ENCODE measurements around the gene HIPK2. TPM values are rescaled to one million over a fixed set of nuclear protein-coding genes. Genes with fewer than 3 reads are reported as not detected.

HIPK2 gene
- total and polyA plus RNA-seq, 2 experiments from 2014 or later, result 7.3 to 16.9 TPM

DNA sequence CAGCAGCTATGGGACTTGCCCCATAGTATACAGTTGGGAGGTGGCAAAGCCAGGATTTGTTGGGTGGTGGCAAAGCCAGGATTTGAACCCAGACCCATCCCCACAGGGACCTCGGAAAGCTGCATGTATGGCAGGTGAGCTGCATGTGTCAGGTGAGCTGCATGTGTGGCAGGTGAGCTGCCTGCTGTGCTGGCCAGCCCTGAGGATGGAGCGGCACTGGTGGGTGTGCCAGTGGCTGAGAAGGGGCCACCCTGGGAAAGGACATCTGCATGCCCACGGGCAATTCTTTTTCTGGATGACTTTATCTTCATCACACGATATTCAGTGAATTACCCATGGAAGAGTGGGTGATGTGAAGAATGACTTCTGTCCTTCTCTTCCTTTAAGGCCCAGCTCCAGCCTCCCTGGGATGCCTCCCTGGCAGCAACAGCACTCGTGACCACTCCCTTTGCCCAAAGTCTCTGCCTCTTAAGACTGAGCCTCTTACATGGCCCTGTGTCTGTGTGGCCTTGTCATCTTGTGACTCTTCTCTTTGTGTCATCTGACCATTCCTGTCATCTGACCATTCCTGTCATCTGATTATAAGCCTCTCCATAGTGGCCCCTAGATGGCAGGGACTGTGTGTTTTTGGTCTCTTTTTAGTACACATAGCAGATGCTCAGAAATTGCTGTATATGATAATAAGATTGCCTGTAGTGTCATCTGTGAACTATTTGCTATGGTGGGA lies 229.3 kb downstream of the HIPK2 start:
- DNase-seq (ENCODE audit: low spot score) (no peak), ATAC-seq (no peak)
- Mint-ChIP-seq H3K27ac (no peak overlapping the region), H3K4me3 (no peak overlapping the region), H3K4me1 (peaks cover 4% of the 10 kb centered on the region), H3K27me3 (ENCODE audit: insufficient read depth, low read depth, poor library complexity) (peaks cover 9% of the 10 kb centered on the region), H3K36me3 (ENCODE audit: low read depth) (no peaks in the 10 kb centered on the region; the same call in 2 of the 3 replicates), H3K9me3 (no peaks in the 10 kb centered on the region)
- H2AFZ ChIP-seq, result no peak overlapping the region
- H3K4me1 ChIP-seq (ENCODE audit: insufficient read depth), result 0 out of 2 replicates have a peak, but pooled peaks cover 3% of the 10 kb centered on the region
- no peaks in the 10 kb centered on the region for H3K27me3 ChIP-seq (ENCODE audit: insufficient read depth)
- TF ChIP-seq ZNF331 (CRISPR knock-in tag; IDR thresholded peaks at IDR 0.05; ENCODE audit: low read depth), result no peak
- TF ChIP-seq CREB1 (CRISPR knock-in tag; IDR thresholded peaks at IDR 0.05; ENCODE audit: low read depth), result no peak
- no peak for TF ChIP-seq EZH2phosphoT487 (IDR thresholded peaks at IDR 0.05; ENCODE audit: unreplicated experiment)
- TF ChIP-seq, protein P1, sequence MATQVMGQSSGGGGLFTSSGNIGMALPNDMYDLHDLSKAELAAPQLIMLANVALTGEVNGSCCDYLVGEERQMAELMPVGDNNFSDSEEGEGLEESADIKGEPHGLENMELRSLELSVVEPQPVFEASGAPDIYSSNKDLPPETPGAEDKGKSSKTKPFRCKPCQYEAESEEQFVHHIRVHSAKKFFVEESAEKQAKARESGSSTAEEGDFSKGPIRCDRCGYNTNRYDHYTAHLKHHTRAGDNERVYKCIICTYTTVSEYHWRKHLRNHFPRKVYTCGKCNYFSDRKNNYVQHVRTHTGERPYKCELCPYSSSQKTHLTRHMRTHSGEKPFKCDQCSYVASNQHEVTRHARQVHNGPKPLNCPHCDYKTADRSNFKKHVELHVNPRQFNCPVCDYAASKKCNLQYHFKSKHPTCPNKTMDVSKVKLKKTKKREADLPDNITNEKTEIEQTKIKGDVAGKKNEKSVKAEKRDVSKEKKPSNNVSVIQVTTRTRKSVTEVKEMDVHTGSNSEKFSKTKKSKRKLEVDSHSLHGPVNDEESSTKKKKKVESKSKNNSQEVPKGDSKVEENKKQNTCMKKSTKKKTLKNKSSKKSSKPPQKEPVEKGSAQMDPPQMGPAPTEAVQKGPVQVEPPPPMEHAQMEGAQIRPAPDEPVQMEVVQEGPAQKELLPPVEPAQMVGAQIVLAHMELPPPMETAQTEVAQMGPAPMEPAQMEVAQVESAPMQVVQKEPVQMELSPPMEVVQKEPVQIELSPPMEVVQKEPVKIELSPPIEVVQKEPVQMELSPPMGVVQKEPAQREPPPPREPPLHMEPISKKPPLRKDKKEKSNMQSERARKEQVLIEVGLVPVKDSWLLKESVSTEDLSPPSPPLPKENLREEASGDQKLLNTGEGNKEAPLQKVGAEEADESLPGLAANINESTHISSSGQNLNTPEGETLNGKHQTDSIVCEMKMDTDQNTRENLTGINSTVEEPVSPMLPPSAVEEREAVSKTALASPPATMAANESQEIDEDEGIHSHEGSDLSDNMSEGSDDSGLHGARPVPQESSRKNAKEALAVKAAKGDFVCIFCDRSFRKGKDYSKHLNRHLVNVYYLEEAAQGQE (IDR thresholded peaks at IDR 0.05; ENCODE audit: unreplicated experiment), result no peak
- TF ChIP-seq ZNF114 (CRISPR knock-in tag; IDR thresholded peaks at IDR 0.05), result no peak
- TF ChIP-seq EZH2 (IDR thresholded peaks at IDR 0.05; ENCODE audit: low read depth, unreplicated experiment), result no peak
- no peak for TF ChIP-seq STAT1 (IDR thresholded peaks at IDR 0.05; ENCODE audit: unreplicated experiment)
- TF ChIP-seq, protein P2, sequence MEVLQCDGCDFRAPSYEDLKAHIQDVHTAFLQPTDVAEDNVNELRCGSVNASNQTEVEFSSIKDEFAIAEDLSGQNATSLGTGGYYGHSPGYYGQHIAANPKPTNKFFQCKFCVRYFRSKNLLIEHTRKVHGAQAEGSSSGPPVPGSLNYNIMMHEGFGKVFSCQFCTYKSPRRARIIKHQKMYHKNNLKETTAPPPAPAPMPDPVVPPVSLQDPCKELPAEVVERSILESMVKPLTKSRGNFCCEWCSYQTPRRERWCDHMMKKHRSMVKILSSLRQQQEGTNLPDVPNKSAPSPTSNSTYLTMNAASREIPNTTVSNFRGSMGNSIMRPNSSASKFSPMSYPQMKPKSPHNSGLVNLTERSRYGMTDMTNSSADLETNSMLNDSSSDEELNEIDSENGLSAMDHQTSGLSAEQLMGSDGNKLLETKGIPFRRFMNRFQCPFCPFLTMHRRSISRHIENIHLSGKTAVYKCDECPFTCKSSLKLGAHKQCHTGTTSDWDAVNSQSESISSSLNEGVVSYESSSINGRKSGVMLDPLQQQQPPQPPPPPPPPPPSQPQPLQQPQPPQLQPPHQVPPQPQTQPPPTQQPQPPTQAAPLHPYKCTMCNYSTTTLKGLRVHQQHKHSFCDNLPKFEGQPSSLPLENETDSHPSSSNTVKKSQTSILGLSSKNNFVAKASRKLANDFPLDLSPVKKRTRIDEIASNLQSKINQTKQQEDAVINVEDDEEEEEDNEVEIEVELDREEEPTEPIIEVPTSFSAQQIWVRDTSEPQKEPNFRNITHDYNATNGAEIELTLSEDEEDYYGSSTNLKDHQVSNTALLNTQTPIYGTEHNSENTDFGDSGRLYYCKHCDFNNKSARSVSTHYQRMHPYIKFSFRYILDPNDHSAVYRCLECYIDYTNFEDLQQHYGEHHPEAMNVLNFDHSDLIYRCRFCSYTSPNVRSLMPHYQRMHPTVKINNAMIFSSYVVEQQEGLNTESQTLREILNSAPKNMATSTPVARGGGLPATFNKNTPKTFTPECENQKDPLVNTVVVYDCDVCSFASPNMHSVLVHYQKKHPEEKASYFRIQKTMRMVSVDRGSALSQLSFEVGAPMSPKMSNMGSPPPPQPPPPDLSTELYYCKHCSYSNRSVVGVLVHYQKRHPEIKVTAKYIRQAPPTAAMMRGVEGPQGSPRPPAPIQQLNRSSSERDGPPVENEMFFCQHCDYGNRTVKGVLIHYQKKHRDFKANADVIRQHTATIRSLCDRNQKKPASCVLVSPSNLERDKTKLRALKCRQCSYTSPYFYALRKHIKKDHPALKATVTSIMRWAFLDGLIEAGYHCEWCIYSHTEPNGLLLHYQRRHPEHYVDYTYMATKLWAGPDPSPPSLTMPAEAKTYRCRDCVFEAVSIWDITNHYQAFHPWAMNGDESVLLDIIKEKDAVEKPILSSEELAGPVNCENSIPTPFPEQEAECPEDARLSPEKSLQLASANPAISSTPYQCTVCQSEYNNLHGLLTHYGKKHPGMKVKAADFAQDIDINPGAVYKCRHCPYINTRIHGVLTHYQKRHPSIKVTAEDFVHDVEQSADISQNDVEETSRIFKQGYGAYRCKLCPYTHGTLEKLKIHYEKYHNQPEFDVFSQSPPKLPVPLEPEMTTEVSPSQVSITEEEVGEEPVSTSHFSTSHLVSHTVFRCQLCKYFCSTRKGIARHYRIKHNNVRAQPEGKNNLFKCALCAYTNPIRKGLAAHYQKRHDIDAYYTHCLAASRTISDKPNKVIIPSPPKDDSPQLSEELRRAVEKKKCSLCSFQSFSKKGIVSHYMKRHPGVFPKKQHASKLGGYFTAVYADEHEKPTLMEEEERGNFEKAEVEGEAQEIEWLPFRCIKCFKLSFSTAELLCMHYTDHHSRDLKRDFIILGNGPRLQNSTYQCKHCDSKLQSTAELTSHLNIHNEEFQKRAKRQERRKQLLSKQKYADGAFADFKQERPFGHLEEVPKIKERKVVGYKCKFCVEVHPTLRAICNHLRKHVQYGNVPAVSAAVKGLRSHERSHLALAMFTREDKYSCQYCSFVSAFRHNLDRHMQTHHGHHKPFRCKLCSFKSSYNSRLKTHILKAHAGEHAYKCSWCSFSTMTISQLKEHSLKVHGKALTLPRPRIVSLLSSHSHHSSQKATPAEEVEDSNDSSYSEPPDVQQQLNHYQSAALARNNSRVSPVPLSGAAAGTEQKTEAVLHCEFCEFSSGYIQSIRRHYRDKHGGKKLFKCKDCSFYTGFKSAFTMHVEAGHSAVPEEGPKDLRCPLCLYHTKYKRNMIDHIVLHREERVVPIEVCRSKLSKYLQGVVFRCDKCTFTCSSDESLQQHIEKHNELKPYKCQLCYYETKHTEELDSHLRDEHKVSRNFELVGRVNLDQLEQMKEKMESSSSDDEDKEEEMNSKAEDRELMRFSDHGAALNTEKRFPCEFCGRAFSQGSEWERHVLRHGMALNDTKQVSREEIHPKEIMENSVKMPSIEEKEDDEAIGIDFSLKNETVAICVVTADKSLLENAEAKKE (CRISPR knock-in tag; IDR thresholded peaks at IDR 0.05), result no peak
- no peak for TF ChIP-seq JUNB (IDR thresholded peaks at IDR 0.05; ENCODE audit: unreplicated experiment)
- no peak for TF ChIP-seq NANOG (IDR thresholded peaks at IDR 0.05; ENCODE audit: borderline replicate concordance)
- no peak for TF ChIP-seq POLR2AphosphoS5 (IDR thresholded peaks at IDR 0.05; ENCODE audit: low read depth)
- TF ChIP-seq, protein P3, sequence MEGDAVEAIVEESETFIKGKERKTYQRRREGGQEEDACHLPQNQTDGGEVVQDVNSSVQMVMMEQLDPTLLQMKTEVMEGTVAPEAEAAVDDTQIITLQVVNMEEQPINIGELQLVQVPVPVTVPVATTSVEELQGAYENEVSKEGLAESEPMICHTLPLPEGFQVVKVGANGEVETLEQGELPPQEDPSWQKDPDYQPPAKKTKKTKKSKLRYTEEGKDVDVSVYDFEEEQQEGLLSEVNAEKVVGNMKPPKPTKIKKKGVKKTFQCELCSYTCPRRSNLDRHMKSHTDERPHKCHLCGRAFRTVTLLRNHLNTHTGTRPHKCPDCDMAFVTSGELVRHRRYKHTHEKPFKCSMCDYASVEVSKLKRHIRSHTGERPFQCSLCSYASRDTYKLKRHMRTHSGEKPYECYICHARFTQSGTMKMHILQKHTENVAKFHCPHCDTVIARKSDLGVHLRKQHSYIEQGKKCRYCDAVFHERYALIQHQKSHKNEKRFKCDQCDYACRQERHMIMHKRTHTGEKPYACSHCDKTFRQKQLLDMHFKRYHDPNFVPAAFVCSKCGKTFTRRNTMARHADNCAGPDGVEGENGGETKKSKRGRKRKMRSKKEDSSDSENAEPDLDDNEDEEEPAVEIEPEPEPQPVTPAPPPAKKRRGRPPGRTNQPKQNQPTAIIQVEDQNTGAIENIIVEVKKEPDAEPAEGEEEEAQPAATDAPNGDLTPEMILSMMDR (conservative IDR thresholded peaks at IDR 0.05; ENCODE audit: low read depth in 2 of 2), result no peak
- TF ChIP-seq, protein P4, sequence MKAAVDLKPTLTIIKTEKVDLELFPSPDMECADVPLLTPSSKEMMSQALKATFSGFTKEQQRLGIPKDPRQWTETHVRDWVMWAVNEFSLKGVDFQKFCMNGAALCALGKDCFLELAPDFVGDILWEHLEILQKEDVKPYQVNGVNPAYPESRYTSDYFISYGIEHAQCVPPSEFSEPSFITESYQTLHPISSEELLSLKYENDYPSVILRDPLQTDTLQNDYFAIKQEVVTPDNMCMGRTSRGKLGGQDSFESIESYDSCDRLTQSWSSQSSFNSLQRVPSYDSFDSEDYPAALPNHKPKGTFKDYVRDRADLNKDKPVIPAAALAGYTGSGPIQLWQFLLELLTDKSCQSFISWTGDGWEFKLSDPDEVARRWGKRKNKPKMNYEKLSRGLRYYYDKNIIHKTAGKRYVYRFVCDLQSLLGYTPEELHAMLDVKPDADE (IDR thresholded peaks at IDR 0.05), result no peak
- no peak overlapping the region for H3K4me2 ChIP-seq
- H3F3A ChIP-seq (replicated peaks; ENCODE audit: low read depth), result no peaks in the 10 kb centered on the region
- no peak overlapping the region for H3K27ac ChIP-seq (ENCODE audit: low read depth)
- H3K79me2 ChIP-seq (replicated peaks; ENCODE audit: insufficient read depth), result no peaks in the 10 kb centered on the region
- peaks cover 6% of the 10 kb centered on the region; the same call in 1 of the 2 replicates for H3K9me2 ChIP-seq (ENCODE audit: insufficient read depth)
- no peaks in the 10 kb centered on the region for H3K36me3 ChIP-seq (ENCODE audit: insufficient read depth)
- H4K20me1 ChIP-seq (replicated peaks; ENCODE audit: insufficient read depth), result no peaks in the 10 kb centered on the region
- no peak overlapping the region for H3K4me3 ChIP-seq

Data from GM23338 (cell line).